ENCODE measurements around the gene CXCR5. TPM values are rescaled to one million over a fixed set of nuclear protein-coding genes. Genes with fewer than 3 reads are reported as not detected.

The CXCR5 gene
- total and polyA plus RNA-seq, 10 of the 15 experiments (the other 5 are each of a cell fraction or from before 2014, with no cell fraction given) = 0.03 to 0.63 (median 0.25) TPM

- Histone ChIP-seq H3K27ac (ENCODE audit: control insufficient read depth, insufficient read depth) (no peak overlapping the region), H2AFZ (ENCODE audit: control insufficient read depth, low read depth, low read length) (no peak overlapping the region), H3K79me2 (ENCODE audit: control insufficient read depth, insufficient read depth, low read length) (no peaks in the 10 kb centered on the region), H4K20me1 (ENCODE audit: control insufficient read depth, insufficient read depth) (no peaks in the 10 kb centered on the region), H3K4me3 (no peak overlapping the region), H3K36me3 (ENCODE audit: control insufficient read depth in 2 of 2, insufficient read depth in 2 of 2, low read length in 1 of 2) (no peaks in the 10 kb centered on the region), H3K9me3 (replicated peaks; ENCODE audit: control insufficient read depth, insufficient read depth, low read length) (no peaks in the 10 kb centered on the region), H3K4me1 (ENCODE audit: control insufficient read depth, insufficient read depth, low read length) (peaks cover 14% of the 10 kb centered on the region), H3K9ac (ENCODE audit: control insufficient read depth, insufficient read depth, low read length) (no peak overlapping the region), H3K4me2 (ENCODE audit: control insufficient read depth, insufficient read depth) (peak overlapping the region; percentile 27; the same call in 1 of the 2 replicates), H3K27me3 (replicated peaks in 1 of 2; ENCODE audit: control insufficient read depth in 2 of 2, insufficient read depth in 2 of 2, low read length in 1 of 2) (no peaks in the 10 kb centered on the region)
- no TSS peak for BruUV-seq (replicated peaks)
- 48% methylated on average over 8 of the region's 8 CpGs for WGBS (ENCODE audit: insufficient coverage, insufficient replicate concordance, low lambda C conversion rate, missing lambda C conversion rate)
- ChIA-PET RAD21 (ENCODE audit: unreplicated experiment) (interaction anchor here (0.8 kb wide), 1 partner anchor 131 kb away, joined by 3 read pairs; no protein-coding TSS in a partner anchor), POLR2A (interaction anchor here (0.6 to 1.3 kb wide), 4 partner anchors 9 to 102 kb away, joined by 3 to 7 read pairs (median 3); no protein-coding TSS in a partner anchor), CTCF (interaction anchor here (1.4 to 2.7 kb wide), 3 partner anchors 9 to 250 kb away, joined by 4 to 18 read pairs (median 5); no protein-coding TSS in a partner anchor), SMC1A (ENCODE audit: uncharacterized antibody, unreplicated experiment) (interaction anchor here (1.0 kb wide), 1 partner anchor 147 kb away, joined by 6 read pairs; no protein-coding TSS in a partner anchor)
- intact Hi-C loops (cut with micrococcal nuclease; ENCODE audit: unreplicated experiment) = no loop called here
- DNase-seq (ENCODE audit: low read depth, low spot score) = no peak
- ATAC-seq = no peak
- in situ Hi-C loops (cut with MboI) = no loop called here
- no peak for FAIRE-seq
- no peak for TF ChIP-seq SMARCA5 (IDR thresholded peaks at IDR 0.05)
- TF ChIP-seq RAD51 (IDR thresholded peaks at IDR 0.05) = no peak
- no peak for TF ChIP-seq PAX8 (IDR thresholded peaks at IDR 0.05)
- TF ChIP-seq RFX5 (IDR thresholded peaks at IDR 0.05; ENCODE audit: low read depth, low read length) = no peak
- TF ChIP-seq, protein P1, sequence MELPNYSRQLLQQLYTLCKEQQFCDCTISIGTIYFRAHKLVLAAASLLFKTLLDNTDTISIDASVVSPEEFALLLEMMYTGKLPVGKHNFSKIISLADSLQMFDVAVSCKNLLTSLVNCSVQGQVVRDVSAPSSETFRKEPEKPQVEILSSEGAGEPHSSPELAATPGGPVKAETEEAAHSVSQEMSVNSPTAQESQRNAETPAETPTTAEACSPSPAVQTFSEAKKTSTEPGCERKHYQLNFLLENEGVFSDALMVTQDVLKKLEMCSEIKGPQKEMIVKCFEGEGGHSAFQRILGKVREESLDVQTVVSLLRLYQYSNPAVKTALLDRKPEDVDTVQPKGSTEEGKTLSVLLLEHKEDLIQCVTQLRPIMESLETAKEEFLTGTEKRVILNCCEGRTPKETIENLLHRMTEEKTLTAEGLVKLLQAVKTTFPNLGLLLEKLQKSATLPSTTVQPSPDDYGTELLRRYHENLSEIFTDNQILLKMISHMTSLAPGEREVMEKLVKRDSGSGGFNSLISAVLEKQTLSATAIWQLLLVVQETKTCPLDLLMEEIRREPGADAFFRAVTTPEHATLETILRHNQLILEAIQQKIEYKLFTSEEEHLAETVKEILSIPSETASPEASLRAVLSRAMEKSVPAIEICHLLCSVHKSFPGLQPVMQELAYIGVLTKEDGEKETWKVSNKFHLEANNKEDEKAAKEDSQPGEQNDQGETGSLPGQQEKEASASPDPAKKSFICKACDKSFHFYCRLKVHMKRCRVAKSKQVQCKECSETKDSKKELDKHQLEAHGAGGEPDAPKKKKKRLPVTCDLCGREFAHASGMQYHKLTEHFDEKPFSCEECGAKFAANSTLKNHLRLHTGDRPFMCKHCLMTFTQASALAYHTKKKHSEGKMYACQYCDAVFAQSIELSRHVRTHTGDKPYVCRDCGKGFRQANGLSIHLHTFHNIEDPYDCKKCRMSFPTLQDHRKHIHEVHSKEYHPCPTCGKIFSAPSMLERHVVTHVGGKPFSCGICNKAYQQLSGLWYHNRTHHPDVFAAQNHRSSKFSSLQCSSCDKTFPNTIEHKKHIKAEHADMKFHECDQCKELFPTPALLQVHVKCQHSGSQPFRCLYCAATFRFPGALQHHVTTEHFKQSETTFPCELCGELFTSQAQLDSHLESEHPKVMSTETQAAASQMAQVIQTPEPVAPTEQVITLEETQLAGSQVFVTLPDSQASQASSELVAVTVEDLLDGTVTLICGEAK (IDR thresholded peaks at IDR 0.05; ENCODE audit: borderline replicate concordance) = no peak
- TF ChIP-seq PKNOX1 (IDR thresholded peaks at IDR 0.05) = no peak
- TF ChIP-seq, protein P2, sequence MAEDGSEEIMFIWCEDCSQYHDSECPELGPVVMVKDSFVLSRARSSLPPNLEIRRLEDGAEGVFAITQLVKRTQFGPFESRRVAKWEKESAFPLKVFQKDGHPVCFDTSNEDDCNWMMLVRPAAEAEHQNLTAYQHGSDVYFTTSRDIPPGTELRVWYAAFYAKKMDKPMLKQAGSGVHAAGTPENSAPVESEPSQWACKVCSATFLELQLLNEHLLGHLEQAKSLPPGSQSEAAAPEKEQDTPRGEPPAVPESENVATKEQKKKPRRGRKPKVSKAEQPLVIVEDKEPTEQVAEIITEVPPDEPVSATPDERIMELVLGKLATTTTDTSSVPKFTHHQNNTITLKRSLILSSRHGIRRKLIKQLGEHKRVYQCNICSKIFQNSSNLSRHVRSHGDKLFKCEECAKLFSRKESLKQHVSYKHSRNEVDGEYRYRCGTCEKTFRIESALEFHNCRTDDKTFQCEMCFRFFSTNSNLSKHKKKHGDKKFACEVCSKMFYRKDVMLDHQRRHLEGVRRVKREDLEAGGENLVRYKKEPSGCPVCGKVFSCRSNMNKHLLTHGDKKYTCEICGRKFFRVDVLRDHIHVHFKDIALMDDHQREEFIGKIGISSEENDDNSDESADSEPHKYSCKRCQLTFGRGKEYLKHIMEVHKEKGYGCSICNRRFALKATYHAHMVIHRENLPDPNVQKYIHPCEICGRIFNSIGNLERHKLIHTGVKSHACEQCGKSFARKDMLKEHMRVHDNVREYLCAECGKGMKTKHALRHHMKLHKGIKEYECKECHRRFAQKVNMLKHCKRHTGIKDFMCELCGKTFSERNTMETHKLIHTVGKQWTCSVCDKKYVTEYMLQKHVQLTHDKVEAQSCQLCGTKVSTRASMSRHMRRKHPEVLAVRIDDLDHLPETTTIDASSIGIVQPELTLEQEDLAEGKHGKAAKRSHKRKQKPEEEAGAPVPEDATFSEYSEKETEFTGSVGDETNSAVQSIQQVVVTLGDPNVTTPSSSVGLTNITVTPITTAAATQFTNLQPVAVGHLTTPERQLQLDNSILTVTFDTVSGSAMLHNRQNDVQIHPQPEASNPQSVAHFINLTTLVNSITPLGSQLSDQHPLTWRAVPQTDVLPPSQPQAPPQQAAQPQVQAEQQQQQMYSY (CRISPR knock-in tag; IDR thresholded peaks at IDR 0.05) = no peak
- no peak for TF ChIP-seq NRF1 (conservative IDR thresholded peaks at IDR 0.05; ENCODE audit: low read depth, low read length)
- no peak for TF ChIP-seq MTA3 (IDR thresholded peaks at IDR 0.05; ENCODE audit: borderline replicate concordance, low read length)
- TF ChIP-seq PML (IDR thresholded peaks at IDR 0.05; ENCODE audit: low read length) = no peak
- no peak for TF ChIP-seq FOXK2 (IDR thresholded peaks at IDR 0.05)
- TF ChIP-seq CBX3 (IDR thresholded peaks at IDR 0.05; ENCODE audit: borderline replicate concordance, low read depth) = no peak
- no peak for TF ChIP-seq YBX1 (IDR thresholded peaks at IDR 0.05)
Measured at GRCh38 chr11:118939404-118939915, 55.8 kb downstream of the CXCR5 start.
